Loucy (cell line): Measurements from ENCODE around the gene PRPF40B.

Experiments used
- CTCF ChIP-seq: fragments of 200-600 bp; sonication (generic); conservative IDR thresholded peaks from 2 replicates; pipeline ENCODE4 v1.5.1; 2014; ENCODE audit warnings: mild to moderate bottlenecking, antibody characterized with exemption, low read length
- EZH2phosphoT487 ChIP-seq: fragments of 200-600 bp; IDR thresholded peaks from 2 replicates; pipeline ENCODE4 v1.6.1; 2018; ENCODE audit warnings: antibody characterized with exemption, mild to moderate bottlenecking, moderate library complexity, borderline replicate concordance

- TF ChIP-seq CTCF (no peak), EZH2phosphoT487 (no peak)
Measured at GRCh38 chr12:49647827-49648711, 24.7 kb downstream of the PRPF40B start.
